ENCODE data around the gene LUZP2. TPM values are rescaled to one million over a fixed set of nuclear protein-coding genes. Genes with fewer than 3 reads are reported as not detected.

Gene LUZP2
- total and polyA plus RNA-seq, 4 donors: 0.05 TPM; not detected in 3

DNA sequence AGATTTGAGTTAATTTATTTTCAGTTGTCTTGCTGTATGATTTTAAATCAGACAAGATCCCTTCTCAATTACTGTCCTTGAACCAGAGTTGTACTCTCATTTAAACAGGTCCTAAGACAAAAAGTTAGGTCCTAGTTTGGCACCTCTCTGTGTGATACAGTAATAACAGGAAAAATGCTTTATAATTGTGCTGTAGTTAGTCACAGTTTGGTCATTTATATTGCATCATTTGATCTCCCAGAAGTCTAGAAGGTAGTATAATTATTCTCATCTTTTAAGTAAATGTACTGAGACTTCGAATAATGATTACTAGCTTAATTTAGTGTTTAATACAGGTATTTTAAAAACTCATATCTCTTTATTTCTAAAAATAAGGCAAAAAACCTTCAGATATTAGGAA lies 18.1 kb upstream of the LUZP2 start (continued):
- TF ChIP-seq, protein P1, sequence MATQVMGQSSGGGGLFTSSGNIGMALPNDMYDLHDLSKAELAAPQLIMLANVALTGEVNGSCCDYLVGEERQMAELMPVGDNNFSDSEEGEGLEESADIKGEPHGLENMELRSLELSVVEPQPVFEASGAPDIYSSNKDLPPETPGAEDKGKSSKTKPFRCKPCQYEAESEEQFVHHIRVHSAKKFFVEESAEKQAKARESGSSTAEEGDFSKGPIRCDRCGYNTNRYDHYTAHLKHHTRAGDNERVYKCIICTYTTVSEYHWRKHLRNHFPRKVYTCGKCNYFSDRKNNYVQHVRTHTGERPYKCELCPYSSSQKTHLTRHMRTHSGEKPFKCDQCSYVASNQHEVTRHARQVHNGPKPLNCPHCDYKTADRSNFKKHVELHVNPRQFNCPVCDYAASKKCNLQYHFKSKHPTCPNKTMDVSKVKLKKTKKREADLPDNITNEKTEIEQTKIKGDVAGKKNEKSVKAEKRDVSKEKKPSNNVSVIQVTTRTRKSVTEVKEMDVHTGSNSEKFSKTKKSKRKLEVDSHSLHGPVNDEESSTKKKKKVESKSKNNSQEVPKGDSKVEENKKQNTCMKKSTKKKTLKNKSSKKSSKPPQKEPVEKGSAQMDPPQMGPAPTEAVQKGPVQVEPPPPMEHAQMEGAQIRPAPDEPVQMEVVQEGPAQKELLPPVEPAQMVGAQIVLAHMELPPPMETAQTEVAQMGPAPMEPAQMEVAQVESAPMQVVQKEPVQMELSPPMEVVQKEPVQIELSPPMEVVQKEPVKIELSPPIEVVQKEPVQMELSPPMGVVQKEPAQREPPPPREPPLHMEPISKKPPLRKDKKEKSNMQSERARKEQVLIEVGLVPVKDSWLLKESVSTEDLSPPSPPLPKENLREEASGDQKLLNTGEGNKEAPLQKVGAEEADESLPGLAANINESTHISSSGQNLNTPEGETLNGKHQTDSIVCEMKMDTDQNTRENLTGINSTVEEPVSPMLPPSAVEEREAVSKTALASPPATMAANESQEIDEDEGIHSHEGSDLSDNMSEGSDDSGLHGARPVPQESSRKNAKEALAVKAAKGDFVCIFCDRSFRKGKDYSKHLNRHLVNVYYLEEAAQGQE (IDR thresholded peaks at IDR 0.05): no peak
- TF ChIP-seq, protein P2, sequence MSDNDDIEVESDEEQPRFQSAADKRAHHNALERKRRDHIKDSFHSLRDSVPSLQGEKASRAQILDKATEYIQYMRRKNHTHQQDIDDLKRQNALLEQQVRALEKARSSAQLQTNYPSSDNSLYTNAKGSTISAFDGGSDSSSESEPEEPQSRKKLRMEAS (IDR thresholded peaks at IDR 0.05): no peak
- TF ChIP-seq EGR1 (IDR thresholded peaks at IDR 0.05; ENCODE audit: low read depth in 2 of 2): no peak
- TF ChIP-seq RAD21 (IDR thresholded peaks at IDR 0.05): no peak
- no peak for TF ChIP-seq HNF4G (IDR thresholded peaks at IDR 0.05)
- TF ChIP-seq NR2F2 (IDR thresholded peaks at IDR 0.05): no peak
- TF ChIP-seq, protein P3, sequence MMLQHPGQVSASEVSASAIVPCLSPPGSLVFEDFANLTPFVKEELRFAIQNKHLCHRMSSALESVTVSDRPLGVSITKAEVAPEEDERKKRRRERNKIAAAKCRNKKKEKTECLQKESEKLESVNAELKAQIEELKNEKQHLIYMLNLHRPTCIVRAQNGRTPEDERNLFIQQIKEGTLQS (IDR thresholded peaks at IDR 0.05): no peak
- TF ChIP-seq GABPA (IDR thresholded peaks at IDR 0.05 in 1 of 2, conservative IDR thresholded peaks at IDR 0.05 in 1 of 2): no peak
- no peak for TF ChIP-seq SP1 (IDR thresholded peaks at IDR 0.05)
- TF ChIP-seq JUND (IDR thresholded peaks at IDR 0.05): no peak
- no peak for TF ChIP-seq YY1 (IDR thresholded peaks at IDR 0.05)

DNA sequence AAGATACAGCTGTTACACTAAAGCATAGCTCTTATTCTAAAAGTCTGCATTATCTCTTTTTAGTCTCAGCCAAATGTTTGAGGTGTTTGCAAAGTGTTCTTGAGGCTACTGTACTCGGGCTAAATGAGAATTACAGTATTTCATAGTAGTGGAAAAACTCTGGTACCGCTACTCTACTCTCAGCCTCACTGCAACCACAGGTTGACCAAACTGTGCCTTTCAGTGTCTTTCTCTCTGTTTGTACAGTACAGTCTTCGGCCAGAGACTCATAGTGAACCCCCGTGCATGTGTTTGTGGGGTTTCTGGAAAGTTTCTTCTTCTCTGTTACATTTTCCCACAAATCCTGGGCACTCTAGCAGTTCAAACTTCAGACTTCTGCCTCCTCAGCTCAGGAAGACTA lies 7.4 kb upstream of the LUZP2 start:
- TF ChIP-seq HNF4G (IDR thresholded peaks at IDR 0.05) (no peak), RXRA (IDR thresholded peaks at IDR 0.05) (no peak)
- TF ChIP-seq, protein P2 (IDR thresholded peaks at IDR 0.05): no peak

DNA sequence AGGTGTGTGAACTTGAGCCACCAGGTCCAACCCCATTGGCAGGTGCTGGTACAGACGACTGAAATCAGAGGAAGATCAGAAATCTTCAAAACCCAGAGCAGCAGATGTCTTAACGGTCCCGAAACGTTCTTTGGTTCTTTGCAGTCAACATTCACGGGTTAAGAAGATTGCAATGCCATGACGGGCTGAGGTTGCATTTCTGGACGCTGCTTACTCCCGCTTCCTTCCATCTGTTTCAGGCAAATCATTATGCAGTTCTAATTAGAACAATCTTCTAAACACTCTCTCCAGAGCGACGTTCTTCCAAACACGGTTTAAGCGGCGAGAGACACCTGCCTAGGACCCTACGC lies 492 bp upstream of the LUZP2 start:
- H3K9ac ChIP-seq (ENCODE audit: low read depth in 1 of 2, low read length in 2 of 2): no peak overlapping the region

More for the DNA sequence above, 7.4 kb upstream of the LUZP2 start:
- Histone ChIP-seq H3K4me1 (ENCODE audit: control insufficient read depth in 4 of 4, insufficient read depth in 4 of 4, low read length in 3 of 4) (no peaks in the 10 kb centered on the region), H3K36me3 (ENCODE audit: control insufficient read depth in 4 of 4, insufficient read depth in 3 of 4, low read depth in 1 of 4, low read length in 3 of 4) (no peaks in the 10 kb centered on the region), H3K9me3 (ENCODE audit: control insufficient read depth in 4 of 4, low read length in 3 of 4) (no peaks in the 10 kb centered on the region), H3K4me3 (ENCODE audit: low read depth in 1 of 3, low read length in 3 of 3) (no peak overlapping the region), H3K9ac (ENCODE audit: low read depth in 1 of 2, low read length in 2 of 2) (no peak overlapping the region), H3K27ac (ENCODE audit: low read depth in 1 of 2, low read length in 2 of 2) (no peak overlapping the region), H3K27me3 (ENCODE audit: control insufficient read depth in 4 of 4, insufficient read depth in 4 of 4, low read length in 3 of 4) (no peaks in the 10 kb centered on the region)
- DNase-seq (ENCODE audit: low spot score): no peak
- 75% methylated on average over 4 of the region's 4 CpGs for WGBS

More for the DNA sequence above, 492 bp upstream of the LUZP2 start:
- H3K27me3 ChIP-seq (ENCODE audit: control insufficient read depth in 4 of 4, insufficient read depth in 4 of 4, low read length in 3 of 4): peaks cover 0 to 2% (median under 1%) of the 10 kb centered on the region in 4 donors
- WGBS: 7% methylated on average over 14 of the region's 14 CpGs
- no peak overlapping the region for H3K27ac ChIP-seq (ENCODE audit: low read depth in 1 of 2, low read length in 2 of 2)
- no peak for TF ChIP-seq GABPA (IDR thresholded peaks at IDR 0.05 in 1 of 2, conservative IDR thresholded peaks at IDR 0.05 in 1 of 2)
- no peak for TF ChIP-seq TAF1 (conservative IDR thresholded peaks at IDR 0.05)
- no peak for TF ChIP-seq JUND (IDR thresholded peaks at IDR 0.05)
- no peak for TF ChIP-seq RXRA (IDR thresholded peaks at IDR 0.05)
- TF ChIP-seq RAD21 (IDR thresholded peaks at IDR 0.05): no peak
- TF ChIP-seq NR2F2 (IDR thresholded peaks at IDR 0.05): no peak
- no peak for TF ChIP-seq SP1 (IDR thresholded peaks at IDR 0.05)
- TF ChIP-seq HNF4A (conservative IDR thresholded peaks at IDR 0.05): no peak
- TF ChIP-seq FOXA1 (IDR thresholded peaks at IDR 0.05): no peak
- TF ChIP-seq, protein P3 (IDR thresholded peaks at IDR 0.05): no peak
- TF ChIP-seq, protein P1 (IDR thresholded peaks at IDR 0.05): no peak
- TF ChIP-seq, protein P4, sequence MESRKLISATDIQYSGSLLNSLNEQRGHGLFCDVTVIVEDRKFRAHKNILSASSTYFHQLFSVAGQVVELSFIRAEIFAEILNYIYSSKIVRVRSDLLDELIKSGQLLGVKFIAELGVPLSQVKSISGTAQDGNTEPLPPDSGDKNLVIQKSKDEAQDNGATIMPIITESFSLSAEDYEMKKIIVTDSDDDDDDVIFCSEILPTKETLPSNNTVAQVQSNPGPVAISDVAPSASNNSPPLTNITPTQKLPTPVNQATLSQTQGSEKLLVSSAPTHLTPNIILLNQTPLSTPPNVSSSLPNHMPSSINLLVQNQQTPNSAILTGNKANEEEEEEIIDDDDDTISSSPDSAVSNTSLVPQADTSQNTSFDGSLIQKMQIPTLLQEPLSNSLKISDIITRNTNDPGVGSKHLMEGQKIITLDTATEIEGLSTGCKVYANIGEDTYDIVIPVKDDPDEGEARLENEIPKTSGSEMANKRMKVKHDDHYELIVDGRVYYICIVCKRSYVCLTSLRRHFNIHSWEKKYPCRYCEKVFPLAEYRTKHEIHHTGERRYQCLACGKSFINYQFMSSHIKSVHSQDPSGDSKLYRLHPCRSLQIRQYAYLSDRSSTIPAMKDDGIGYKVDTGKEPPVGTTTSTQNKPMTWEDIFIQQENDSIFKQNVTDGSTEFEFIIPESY (IDR thresholded peaks at IDR 0.05): no peak
- TF ChIP-seq, protein P5, sequence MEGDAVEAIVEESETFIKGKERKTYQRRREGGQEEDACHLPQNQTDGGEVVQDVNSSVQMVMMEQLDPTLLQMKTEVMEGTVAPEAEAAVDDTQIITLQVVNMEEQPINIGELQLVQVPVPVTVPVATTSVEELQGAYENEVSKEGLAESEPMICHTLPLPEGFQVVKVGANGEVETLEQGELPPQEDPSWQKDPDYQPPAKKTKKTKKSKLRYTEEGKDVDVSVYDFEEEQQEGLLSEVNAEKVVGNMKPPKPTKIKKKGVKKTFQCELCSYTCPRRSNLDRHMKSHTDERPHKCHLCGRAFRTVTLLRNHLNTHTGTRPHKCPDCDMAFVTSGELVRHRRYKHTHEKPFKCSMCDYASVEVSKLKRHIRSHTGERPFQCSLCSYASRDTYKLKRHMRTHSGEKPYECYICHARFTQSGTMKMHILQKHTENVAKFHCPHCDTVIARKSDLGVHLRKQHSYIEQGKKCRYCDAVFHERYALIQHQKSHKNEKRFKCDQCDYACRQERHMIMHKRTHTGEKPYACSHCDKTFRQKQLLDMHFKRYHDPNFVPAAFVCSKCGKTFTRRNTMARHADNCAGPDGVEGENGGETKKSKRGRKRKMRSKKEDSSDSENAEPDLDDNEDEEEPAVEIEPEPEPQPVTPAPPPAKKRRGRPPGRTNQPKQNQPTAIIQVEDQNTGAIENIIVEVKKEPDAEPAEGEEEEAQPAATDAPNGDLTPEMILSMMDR (IDR thresholded peaks at IDR 0.05; ENCODE audit: low read depth, low read length, missing input control): no peak
- TF ChIP-seq, protein P2 (IDR thresholded peaks at IDR 0.05): no peak
- H3K9me3 ChIP-seq (ENCODE audit: control insufficient read depth in 4 of 4, low read length in 3 of 4): no peaks in the 10 kb centered on the region
- no peak for DNase-seq (ENCODE audit: low spot score)
- no peaks in the 10 kb centered on the region for H3K36me3 ChIP-seq (ENCODE audit: control insufficient read depth in 4 of 4, insufficient read depth in 3 of 4, low read depth in 1 of 4, low read length in 3 of 4)
- H3K4me3 ChIP-seq (ENCODE audit: low read depth in 1 of 3, low read length in 3 of 3): peak overlapping the region in 1 of 3 donors; percentile 36
- H3K4me1 ChIP-seq (ENCODE audit: control insufficient read depth in 4 of 4, insufficient read depth in 4 of 4, low read length in 3 of 4): peaks cover 0 to 8% (median 6%) of the 10 kb centered on the region in 4 donors

Measured in liver (tissue), 9 donors.